H1 (cell line): Measurements from ENCODE around the gene NENF. TPM values are rescaled to one million over a fixed set of nuclear protein-coding genes. Genes with fewer than 3 reads are reported as not detected.

Experiments
- CTCF ChIA-PET: fragments of 300-600 bp; sonication (Branson Sonifier 250); formaldehyde crosslinking; loops from one replicate; lab custom pipeline; 2021; ENCODE audit not compliant: partially characterized antibody; lab: Charles Lee
- POLR2A ChIA-PET: fragments of 300-600 bp; sonication (Branson Sonifier 250); formaldehyde crosslinking; loops from one replicate; lab custom pipeline; 2021; ENCODE audit warnings: inconsistent platforms; ENCODE audit not compliant: partially characterized antibody; lab: Charles Lee
- DNase-seq, 2 experiments: peaks; one replicate each; pipeline versions ENCODE4 v3.0.0 to v3.0.0-alpha.2; 2010 to 2022; ENCODE audit warnings: low spot score in 2 of 2, low read depth in 1 of 2, mixed read lengths in 1 of 2
- FAIRE-seq: peaks from 2 replicates; lab custom pipeline; 2011; peaks lifted over from hg19 to GRCh38; lab: Jason Lieb, UNC
- H2AFZ ChIP-seq: 2 replicates; pipeline ENCODE4 v1.8.1; 2012; ENCODE audit warnings: low read length, inconsistent platforms
- H2AK5ac ChIP-seq: 2 replicates; pipeline ENCODE4 v1.6.1; 2013; ENCODE audit warnings: low read depth, low read length
- H2BK120ac ChIP-seq: replicated peaks from 2 replicates; pipeline ENCODE3; 2013; ENCODE audit warnings: low read depth, low read length, inconsistent platforms
- H2BK12ac ChIP-seq: 2 replicates; pipeline ENCODE4 v1.6.1; 2013; ENCODE audit warnings: low read depth, low read length
- H2BK15ac ChIP-seq: 2 replicates; pipeline ENCODE4 v1.6.1; 2013; ENCODE audit warnings: low read length
- H2BK20ac ChIP-seq: 2 replicates; pipeline ENCODE4 v1.6.1; 2013; ENCODE audit warnings: low read length
- H2BK5ac ChIP-seq: 2 replicates; pipeline ENCODE4 v1.6.1; 2013; ENCODE audit warnings: low read depth, low read length
- H3K14ac ChIP-seq: 2 replicates; pipeline ENCODE4 v1.6.1; 2013; ENCODE audit warnings: inconsistent platforms; ENCODE audit not compliant: insufficient read length
- H3K18ac ChIP-seq: 2 replicates; pipeline ENCODE4 v1.6.1; 2013; ENCODE audit warnings: low read length; ENCODE audit errors: extremely low read depth
- H3K23ac ChIP-seq: 2 replicates; pipeline ENCODE4 v1.6.1; 2013; ENCODE audit warnings: inconsistent platforms; ENCODE audit not compliant: insufficient read length
- H3K23me2 ChIP-seq: 2 replicates; pipeline ENCODE4 v1.6.1; 2013; ENCODE audit warnings: low read depth, low read length
- H3K27ac ChIP-seq: 2 replicates; pipeline ENCODE4 v1.6.1; 2011; ENCODE audit warnings: low read depth, low read length, inconsistent platforms
- H3K27me3 ChIP-seq, 4 experiments: replicated peaks in 1 of 4; 1 replicate in 1 of 4; 2 replicates in 3 of 4; pipeline versions ENCODE4 v1.6.1 to v1.8.1; 2011 to 2013; ENCODE audit warnings: low read length in 3 of 4, mild to moderate bottlenecking in 3 of 4, inconsistent platforms in 2 of 4, mixed read lengths in 2 of 4, moderate library complexity in 1 of 4; ENCODE audit not compliant: control insufficient read depth in 3 of 4, insufficient read depth in 3 of 4; ENCODE audit errors: extremely low read depth in 1 of 4
- H3K36me3 ChIP-seq, 4 experiments: 2 replicates each; pipeline versions ENCODE4 v1.6.1 to v1.8.1; 2011 to 2013; ENCODE audit warnings: mild to moderate bottlenecking in 4 of 4, low read length in 3 of 4, moderate library complexity in 2 of 4, control low read depth in 1 of 4, inconsistent platforms in 1 of 4; ENCODE audit not compliant: insufficient read depth in 4 of 4, control insufficient read depth in 2 of 4
- H3K4ac ChIP-seq: replicated peaks from 2 replicates; pipeline ENCODE3; 2013; ENCODE audit warnings: low read length, low read depth, mixed read lengths, inconsistent platforms; ENCODE audit not compliant: insufficient read length
- H3K4me1 ChIP-seq, 4 experiments: replicated peaks in 1 of 4; 1 replicate in 1 of 4; 2 replicates in 3 of 4; pipeline versions ENCODE4 v1.6.1 to v1.8.1; 2011 to 2013; ENCODE audit warnings: low read length in 3 of 4, inconsistent platforms in 2 of 4, mixed read lengths in 1 of 4; ENCODE audit not compliant: insufficient read depth in 4 of 4, control insufficient read depth in 3 of 4
- H3K4me2 ChIP-seq, 2 experiments: 2 replicates each; pipeline versions ENCODE4 v1.6.1 to v1.8.1; 2011 to 2013; ENCODE audit warnings: low read depth in 2 of 2, low read length in 2 of 2, control low read depth in 1 of 2, inconsistent platforms in 1 of 2, mild to moderate bottlenecking in 1 of 2; ENCODE audit not compliant: insufficient read depth in 1 of 2
- H3K4me3 ChIP-seq, 4 experiments: fragments of 200-600, 300-600 bp in 1 of 4; sonication (generic), shearing (Covaris generic), sonication (Bioruptor Twin) in 1 of 4; 2 replicates each; pipeline versions ENCODE4 v1.5.1 to v1.8.1; 2011 to 2016; ENCODE audit warnings: low read length in 4 of 4, low read depth in 3 of 4, control low read depth in 2 of 4, inconsistent platforms in 2 of 4, mild to moderate bottlenecking in 2 of 4, mixed read lengths in 1 of 4, moderate library complexity in 1 of 4; ENCODE audit not compliant: insufficient read depth in 2 of 4; ENCODE audit errors: extremely low read depth in 1 of 4
- H3K56ac ChIP-seq: replicated peaks from 2 replicates; pipeline ENCODE3; 2013; ENCODE audit warnings: low read depth, mild to moderate bottlenecking, mixed read lengths, low read length, inconsistent platforms; ENCODE audit not compliant: insufficient read length
- H3K79me1 ChIP-seq: 2 replicates; pipeline ENCODE4 v1.6.1; 2013; ENCODE audit warnings: low read depth, low read length, control low read depth
- H3K79me2 ChIP-seq, 2 experiments: 2 replicates each; pipeline versions ENCODE4 v1.6.1 to v1.8.1; 2012 to 2013; ENCODE audit warnings: low read length in 2 of 2, mild to moderate bottlenecking in 2 of 2, inconsistent platforms in 1 of 2; ENCODE audit not compliant: insufficient read depth in 2 of 2, control insufficient read depth in 1 of 2
- H3K9ac ChIP-seq, 4 experiments: replicated peaks in 1 of 4; 1 replicate in 1 of 4; 2 replicates in 3 of 4; pipeline versions ENCODE4 v1.6.1 to v1.8.1; 2011 to 2013; ENCODE audit warnings: low read depth in 3 of 4, low read length in 3 of 4, control low read depth in 2 of 4, mild to moderate bottlenecking in 2 of 4, moderate library complexity in 2 of 4, inconsistent platforms in 1 of 4; ENCODE audit errors: extremely low read depth in 1 of 4
- H3K9me3 ChIP-seq, 2 experiments: 2 replicates each; pipeline versions ENCODE4 v1.6.1 to v1.8.1; 2012 to 2013; ENCODE audit warnings: mild to moderate bottlenecking in 2 of 2, moderate library complexity in 2 of 2, control low read depth in 1 of 2, inconsistent platforms in 1 of 2, low read depth in 1 of 2, low read length in 1 of 2, mixed read lengths in 1 of 2; ENCODE audit not compliant: insufficient read depth in 2 of 2
- H4K20me1 ChIP-seq, 2 experiments: replicated peaks in 1 of 2; 2 replicates each; pipeline versions ENCODE3 to v1.8.1; 2011 to 2013; ENCODE audit warnings: inconsistent platforms in 2 of 2, low read length in 2 of 2, mild to moderate bottlenecking in 1 of 2; ENCODE audit not compliant: insufficient read depth in 2 of 2, control insufficient read depth in 1 of 2
- H4K5ac ChIP-seq: 2 replicates; pipeline ENCODE4 v1.6.1; 2013; ENCODE audit warnings: low read length, low read depth, mixed read lengths, inconsistent platforms; ENCODE audit not compliant: insufficient read length
- H4K8ac ChIP-seq: 2 replicates; pipeline ENCODE4 v1.8.0; 2013; ENCODE audit warnings: mild to moderate bottlenecking, moderate library complexity, low read length, inconsistent platforms; ENCODE audit not compliant: insufficient read depth; ENCODE audit errors: extremely low read depth
- H4K91ac ChIP-seq: replicated peaks from 2 replicates; pipeline ENCODE3; 2013; ENCODE audit warnings: low read length, mixed read lengths, inconsistent platforms; ENCODE audit not compliant: insufficient read length
- HDAC6 ChIP-seq: IDR thresholded peaks from one replicate; pipeline ENCODE4 v1.7.1; 2012; ENCODE audit warnings: low read depth, mild to moderate bottlenecking, inconsistent platforms, low read length, moderate library complexity
- JUND ChIP-seq: IDR thresholded peaks from 2 replicates; pipeline ENCODE4 v1.6.1; 2011; ENCODE audit warnings: mild to moderate bottlenecking, improper control_type of control experiment, low read length
- SAP30 ChIP-seq: fragments of 300-600 bp; sonication (generic); IDR thresholded peaks from 2 replicates; pipeline ENCODE4 v1.7.1; 2012; ENCODE audit warnings: low read length, moderate library complexity, mild to moderate bottlenecking, inconsistent platforms; ENCODE audit not compliant: insufficient read depth, insufficient replicate concordance
- WGBS, 2 experiments: shearing (Covaris generic) in 1 of 2; methylation state at CpG; one replicate each; pipeline versions ENCODE4 v1.1.6 to v1.1.7; 2013 to 2015; ENCODE audit warnings: low lambda C conversion rate in 2 of 2, mixed read lengths in 2 of 2, inconsistent platforms in 1 of 2, low coverage in 1 of 2, missing lambda C conversion rate in 1 of 2; ENCODE audit not compliant: insufficient replicate concordance in 2 of 2, insufficient coverage in 1 of 2, insufficient read length in 1 of 2; ENCODE audit errors: extremely low coverage in 1 of 2, missing lambda C conversion rate in 1 of 2; 5-methylcytosine and 5-hydroxymethylcytosine counted together
- polyA plus RNA-seq, 7 experiments: library from polyadenylated mRNA; depleted of rRNA in 3 of 7; stranded (reverse) in 5 of 7; unstranded in 2 of 7; fragments of >200 nt in 5 of 7; fragments of 200-250 nt in 2 of 7; gene quantifications; 1 replicate in 5 of 7; 2 replicates in 1 of 7; 4 replicates in 1 of 7; pipeline versions ENCODE4 v1.2.1 to v1.2.3, GENCODE V29; 2011 to 2013; ENCODE audit warnings: missing spikeins in 2 of 7, mixed read lengths in 2 of 7
- total RNA-seq: library from RNA; stranded (reverse); fragmentation: NEBNext Ultra II Directional; extraction: Animal tissue kit (Norgen Biotek cat#: 25700); gene quantifications from 2 replicates; pipeline ENCODE4 v1.2.1, GENCODE V29; 2021

The NENF gene
- total and polyA plus RNA-seq, 2 of the 8 experiments (the other 6 are each of a cell fraction or from before 2014, with no cell fraction given) = 27.0 to 28.0 TPM

- no peak overlapping the region for H3K23ac ChIP-seq
- H4K20me1 ChIP-seq = peaks cover 0 to 1% of the 10 kb centered on the region in 2 experiments
- H3K79me2 ChIP-seq = peaks cover 0 to 2% of the 10 kb centered on the region in 2 experiments; a peak in 1 of 4 replicates
- H3K9ac ChIP-seq = no peak overlapping the region
- no peak overlapping the region for H3K4me3 ChIP-seq
- no peak overlapping the region for H3K4me2 ChIP-seq
- no peak overlapping the region for H3K56ac ChIP-seq
- no peaks in the 10 kb centered on the region; the same call in 1 of the 2 replicates for H3K79me1 ChIP-seq
- H2AK5ac ChIP-seq = no peak overlapping the region
- H2AFZ ChIP-seq = no peak overlapping the region
- FAIRE-seq (no peak), DNase-seq (peak in 1 of 2 experiments; percentile 17)
- H3K27me3 ChIP-seq = no peaks in the 10 kb centered on the region; a peak in 1 of 7 replicates
- no peak overlapping the region for H2BK15ac ChIP-seq
- no peaks in the 10 kb centered on the region; a peak in 1 of 7 replicates for H3K4me1 ChIP-seq
- no peak overlapping the region for H3K14ac ChIP-seq
- CTCF ChIA-PET = interaction anchor here (1.8 to 2.0 kb wide), 3 partner anchors 10 to 71 kb away, joined by 4 to 12 read pairs (median 8); no protein-coding TSS in a partner anchor
- H3K23me2 ChIP-seq = peaks cover 3% of the 10 kb centered on the region; the same call in 1 of the 2 replicates
- H4K5ac ChIP-seq = no peak overlapping the region
- peaks cover 8 to 34% (median 22%) of the 10 kb centered on the region in 4 experiments for H3K36me3 ChIP-seq
- no peak overlapping the region for H2BK5ac ChIP-seq
- POLR2A ChIA-PET = no interaction called here
- no peak overlapping the region for H3K27ac ChIP-seq
- no peak overlapping the region for H2BK120ac ChIP-seq
- H4K8ac ChIP-seq = no peak overlapping the region
- H2BK12ac ChIP-seq = no peak overlapping the region
- H3K9me3 ChIP-seq = peaks cover 10 to 11% of the 10 kb centered on the region in 2 experiments; a peak in 3 of 4 replicates
- 100% methylated on average over 1 of the region's 1 CpG; no CpG with 5 or more reads in 1 of the 2 experiments for WGBS, 2 experiments
- H3K18ac ChIP-seq = no peak overlapping the region
- H3K4ac ChIP-seq = no peak overlapping the region
- no peak overlapping the region for H4K91ac ChIP-seq
- no peak overlapping the region for H2BK20ac ChIP-seq
- TF ChIP-seq JUND (no peak), HDAC6 (no peak), SAP30 (no peak)
Measured at GRCh38 chr1:212386029-212386428, 46.7 kb upstream of the NENF start.
